GM12878 (cell line): ENCODE data around the gene AKAP9.

ENCODE experiments used
- BHLHE40 ChIP-seq, 2 experiments: fragments of 450-650 bp in 1 of 2; IDR thresholded peaks; 2 replicates each; pipeline ENCODE4 v1.6.1; 2011 to 2017; ENCODE audit warnings: low read depth in 2 of 2, borderline replicate concordance in 1 of 2, improper control_type of control experiment in 1 of 2, low read length in 1 of 2, mild to moderate bottlenecking in 1 of 2
- BMI1 ChIP-seq: fragments of 450-650 bp; IDR thresholded peaks from 2 replicates; pipeline ENCODE4 v1.6.1; 2016; ENCODE audit warnings: mild to moderate bottlenecking, moderate library complexity, borderline replicate concordance
- CBX5 ChIP-seq: sonication (generic); IDR thresholded peaks from 2 replicates; pipeline ENCODE4 v1.6.1; 2016; ENCODE audit warnings: low read depth, moderate library complexity, mild to moderate bottlenecking, inconsistent platforms
- EED ChIP-seq: sonication (generic); IDR thresholded peaks from 2 replicates; pipeline ENCODE4 v1.6.1; 2016; ENCODE audit warnings: antibody characterized with exemption, low read depth
- GABPA ChIP-seq: IDR thresholded peaks from 2 replicates; pipeline ENCODE4 v1.6.1; 2014; ENCODE audit warnings: antibody characterized with exemption, low read depth, mild to moderate bottlenecking, inconsistent platforms
- HDGF ChIP-seq: fragments of 450-650 bp; IDR thresholded peaks from 2 replicates; pipeline ENCODE4 v1.6.1; 2016; ENCODE audit warnings: antibody characterized with exemption
- LARP7 ChIP-seq: fragments of 450-650 bp; IDR thresholded peaks from 2 replicates; pipeline ENCODE4 v1.6.1; 2017; ENCODE audit warnings: mild to moderate bottlenecking
- POLR2A ChIP-seq: IDR thresholded peaks from 2 replicates; pipeline ENCODE4 v1.6.1; 2011; ENCODE audit warnings: low read depth, mild to moderate bottlenecking, low read length
- SIN3A ChIP-seq: IDR thresholded peaks from 2 replicates; pipeline ENCODE4 v1.6.1; 2012; ENCODE audit warnings: low read depth, low read length, improper control_type of control experiment
- TF ChIP-seq, protein P1 (sequence below), 3 experiments: IDR thresholded peaks in 2 of 3; conservative IDR thresholded peaks in 1 of 3; 2 replicates each; pipeline ENCODE4 v1.5.1; 2011; ENCODE audit warnings: low read depth in 3 of 3, low read length in 3 of 3, mild to moderate bottlenecking in 3 of 3, control low read depth in 2 of 3, moderate library complexity in 2 of 3, inconsistent platforms in 1 of 3, mixed read lengths in 1 of 3; ENCODE audit not compliant: control insufficient read depth in 2 of 3, insufficient read depth in 1 of 3; ENCODE audit errors: extremely low read depth in 1 of 3

DNA sequence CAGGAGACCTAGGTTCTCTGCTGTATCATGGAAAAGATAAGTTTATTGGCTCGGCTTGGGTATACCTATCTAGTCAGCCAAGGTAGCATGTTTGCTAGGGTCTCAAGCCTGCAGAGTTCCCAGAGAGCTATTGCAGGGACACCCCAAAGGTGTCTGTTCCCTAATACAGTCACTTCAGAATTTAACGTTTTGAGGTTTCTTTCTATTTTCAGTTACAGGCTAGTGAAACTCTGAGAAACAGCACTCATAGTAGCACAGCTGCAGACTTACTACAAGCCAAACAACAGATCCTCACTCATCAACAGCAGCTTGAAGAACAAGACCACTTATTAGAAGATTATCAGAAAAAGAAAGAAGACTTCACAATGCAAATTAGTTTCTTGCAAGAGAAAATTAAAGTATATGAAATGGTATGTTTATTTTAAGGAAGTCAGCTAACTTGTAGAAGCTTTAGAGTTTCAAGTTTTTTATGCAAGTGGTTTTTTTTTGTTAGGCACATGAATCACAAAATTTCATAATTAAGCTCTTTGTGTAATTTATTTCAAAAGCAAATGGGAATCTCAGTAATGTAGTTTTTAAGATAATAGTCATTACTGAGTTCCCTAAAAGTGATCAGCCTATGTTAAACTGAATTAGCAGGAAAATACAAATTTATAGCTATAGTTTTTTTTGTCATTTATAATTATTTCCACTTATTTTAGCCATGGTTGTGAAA lies 54.9 kb downstream of the AKAP9 start:
- TF ChIP-seq GABPA = no peak
- TF ChIP-seq HDGF = no peak
- TF ChIP-seq, protein P1, sequence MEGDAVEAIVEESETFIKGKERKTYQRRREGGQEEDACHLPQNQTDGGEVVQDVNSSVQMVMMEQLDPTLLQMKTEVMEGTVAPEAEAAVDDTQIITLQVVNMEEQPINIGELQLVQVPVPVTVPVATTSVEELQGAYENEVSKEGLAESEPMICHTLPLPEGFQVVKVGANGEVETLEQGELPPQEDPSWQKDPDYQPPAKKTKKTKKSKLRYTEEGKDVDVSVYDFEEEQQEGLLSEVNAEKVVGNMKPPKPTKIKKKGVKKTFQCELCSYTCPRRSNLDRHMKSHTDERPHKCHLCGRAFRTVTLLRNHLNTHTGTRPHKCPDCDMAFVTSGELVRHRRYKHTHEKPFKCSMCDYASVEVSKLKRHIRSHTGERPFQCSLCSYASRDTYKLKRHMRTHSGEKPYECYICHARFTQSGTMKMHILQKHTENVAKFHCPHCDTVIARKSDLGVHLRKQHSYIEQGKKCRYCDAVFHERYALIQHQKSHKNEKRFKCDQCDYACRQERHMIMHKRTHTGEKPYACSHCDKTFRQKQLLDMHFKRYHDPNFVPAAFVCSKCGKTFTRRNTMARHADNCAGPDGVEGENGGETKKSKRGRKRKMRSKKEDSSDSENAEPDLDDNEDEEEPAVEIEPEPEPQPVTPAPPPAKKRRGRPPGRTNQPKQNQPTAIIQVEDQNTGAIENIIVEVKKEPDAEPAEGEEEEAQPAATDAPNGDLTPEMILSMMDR (IDR thresholded peaks at IDR 0.05 in 2 of 3, conservative IDR thresholded peaks at IDR 0.05 in 1 of 3; ENCODE audit: control insufficient read depth in 2 of 3, extremely low read depth in 1 of 3, insufficient read depth in 1 of 3, low read depth in 3 of 3, low read length in 3 of 3) = no peak
- TF ChIP-seq EED = peak; percentile 60; the same call in 1 of the 2 replicates
- no peak for TF ChIP-seq SIN3A
- TF ChIP-seq POLR2A = no peak
- no peak for TF ChIP-seq LARP7
- no peak for TF ChIP-seq BHLHE40 (IDR thresholded peaks at IDR 0.05; ENCODE audit: borderline replicate concordance in 1 of 2, low read depth in 2 of 2, low read length in 1 of 2)
- TF ChIP-seq CBX5 = no peak
- no peak for TF ChIP-seq BMI1
